22Rv1 (cell line): ENCODE results near the gene APBA2.

ENCODE experiments used
- H3K27ac ChIP-seq: fragments of 450-650 bp; 2 replicates; pipeline ENCODE4 v1.5.1; 2017
- CTCF ChIP-seq: fragments of 450-650 bp; IDR thresholded peaks from 2 replicates; pipeline ENCODE4 v1.5.1; 2017; ENCODE audit warnings: mild to moderate bottlenecking
- ZFX ChIP-seq: fragments of 450-650 bp; IDR thresholded peaks from 2 replicates; pipeline ENCODE4 v1.6.1; 2017; ENCODE audit warnings: antibody characterized with exemption, borderline replicate concordance

Gene APBA2

DNA sequence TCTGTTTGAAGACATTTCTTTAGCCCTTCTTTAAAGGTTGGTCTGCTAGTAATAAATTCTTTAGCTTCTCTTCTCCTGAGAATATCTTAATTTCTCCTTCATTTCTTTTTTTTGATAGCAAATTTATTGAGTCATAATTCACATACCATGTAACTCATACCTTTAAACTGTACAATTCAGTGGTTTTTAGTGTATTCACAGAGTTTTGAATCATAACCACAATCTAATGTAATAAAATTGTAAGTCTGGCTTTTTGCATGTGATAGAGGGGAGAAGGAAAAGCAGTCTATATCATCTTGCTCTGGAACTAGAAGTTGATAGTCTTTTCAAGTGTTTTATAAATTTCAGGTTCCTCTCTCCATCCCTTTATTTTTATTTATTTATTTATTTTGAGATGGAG lies 81.3 kb downstream of the APBA2 start:
- TF ChIP-seq CTCF (no peak), ZFX (no peak)
- H3K27ac ChIP-seq = no peak overlapping the region

DNA sequence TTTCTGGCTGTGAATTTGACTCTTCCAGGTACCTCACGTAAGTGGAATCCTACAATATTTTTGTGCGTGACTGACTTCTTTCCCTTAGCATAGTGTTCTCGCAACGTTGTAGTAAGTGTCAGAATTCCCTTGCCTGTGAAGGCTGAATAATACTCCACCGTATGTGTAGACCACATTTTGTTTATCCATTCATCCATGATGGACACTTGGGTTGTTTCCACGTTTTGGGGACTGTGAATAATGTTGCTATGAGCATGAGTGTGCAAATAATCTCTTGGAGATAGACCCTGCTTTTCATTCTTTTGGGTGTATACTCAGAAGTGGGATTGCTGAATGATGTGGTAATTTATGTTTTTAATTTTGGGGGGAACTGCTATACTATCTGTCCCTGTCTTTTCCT lies 82.2 kb downstream of the APBA2 start:
- no peak overlapping the region for H3K27ac ChIP-seq
- TF ChIP-seq CTCF (no peak), ZFX (no peak)

DNA sequence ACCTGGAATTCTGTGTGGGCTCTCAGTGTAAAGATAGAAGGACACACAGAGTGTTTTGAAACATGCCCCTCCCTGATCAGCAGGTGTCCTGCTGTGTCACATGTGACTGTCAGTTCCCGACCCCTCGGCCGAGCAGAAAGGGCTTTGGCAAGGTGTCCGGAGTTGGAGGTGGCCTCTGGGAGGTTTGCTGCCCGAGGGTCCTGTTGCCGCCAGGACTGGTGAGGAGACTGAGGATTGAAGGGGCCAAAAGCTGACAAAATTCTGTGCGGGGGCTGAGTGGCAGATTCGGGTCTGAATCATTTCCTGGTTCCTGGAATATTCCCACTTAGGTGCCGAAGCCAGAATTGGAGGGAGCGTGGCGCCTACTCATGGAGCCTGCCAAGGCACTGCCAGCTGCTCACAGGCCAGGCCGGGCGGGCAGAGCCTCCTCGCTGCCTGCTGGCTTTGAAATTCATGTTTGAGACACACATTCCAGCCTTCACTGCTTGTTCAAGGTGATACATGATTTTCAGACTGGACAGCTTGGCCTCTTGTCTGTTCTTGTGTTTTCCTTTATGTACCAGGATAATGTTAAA lies 83.8 kb downstream of the APBA2 start:
- H3K27ac ChIP-seq = no peak overlapping the region
- no peak for TF ChIP-seq ZFX
- TF ChIP-seq CTCF = no peak

GRCh38 chr15:28974142-28974541 lies 88.4 kb downstream of the APBA2 start:
- TF ChIP-seq ZFX = no peak
- no peak overlapping the region for H3K27ac ChIP-seq

GRCh38 chr15:28975766-28976179 lies 90.0 kb downstream of the APBA2 start:
- TF ChIP-seq ZFX (no peak), CTCF (peak; percentile 88)
- no peak overlapping the region for H3K27ac ChIP-seq

DNA sequence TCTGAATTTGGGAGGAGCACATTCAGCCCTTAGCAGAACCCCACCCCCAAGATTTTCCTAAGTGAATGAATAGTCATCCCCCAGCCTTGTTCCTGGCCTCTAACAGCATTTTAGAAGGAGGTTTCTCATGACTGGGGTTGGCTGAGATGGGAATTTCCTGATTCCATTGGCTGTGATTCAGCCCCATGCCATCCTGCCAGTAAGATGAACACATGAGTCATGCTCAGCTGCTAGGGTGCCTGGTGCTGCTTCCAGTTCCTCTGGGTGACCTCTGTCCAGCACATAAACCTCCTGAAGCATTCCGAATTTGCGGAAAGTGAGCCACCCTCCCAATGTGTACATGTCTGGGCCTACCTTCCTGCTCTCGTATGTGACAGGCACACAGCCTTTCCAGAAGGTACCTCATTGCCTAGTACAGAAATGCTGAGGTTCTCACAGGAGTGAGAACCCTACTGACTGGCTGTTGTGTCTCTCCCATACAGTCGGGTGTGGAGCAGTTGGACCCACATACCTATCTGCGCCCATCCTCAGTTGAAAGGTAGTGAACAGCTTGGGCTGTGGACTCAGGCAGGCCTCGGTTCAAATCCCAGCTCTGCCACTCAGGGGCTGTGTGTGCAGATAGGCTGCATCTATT lies 91.7 kb downstream of the APBA2 start:
- no peak overlapping the region for H3K27ac ChIP-seq
- TF ChIP-seq CTCF (no peak), ZFX (no peak)

GRCh38 chr15:28978011-28978378 lies 92.2 kb downstream of the APBA2 start:
- no peak overlapping the region for H3K27ac ChIP-seq
- TF ChIP-seq ZFX (no peak), CTCF (no peak)

DNA sequence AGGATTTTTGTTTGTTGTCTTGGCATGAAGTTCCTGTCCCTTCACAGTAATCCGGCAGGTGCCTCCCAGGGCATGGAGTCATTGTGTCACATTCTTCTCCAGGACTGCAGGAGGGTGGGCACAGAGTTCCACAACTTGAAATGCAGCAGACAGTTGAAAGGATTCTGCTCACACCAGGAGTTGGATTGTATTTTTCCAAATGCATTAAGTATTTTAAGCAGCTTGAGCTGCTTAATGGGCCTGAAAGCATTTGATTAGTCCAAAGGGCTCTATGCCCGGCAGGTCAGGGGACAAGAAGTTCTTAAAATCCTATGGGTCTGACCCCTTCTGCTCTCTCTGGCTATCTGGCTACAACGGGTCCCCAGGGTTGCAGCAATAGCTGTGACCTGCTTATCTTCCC lies 92.9 kb downstream of the APBA2 start:
- TF ChIP-seq CTCF (no peak), ZFX (no peak)
- no peak overlapping the region for H3K27ac ChIP-seq
